Glutamatergic neuron (in vitro differentiated cells): Measurements from ENCODE around the gene PAK2. TPM values are rescaled to one million over a fixed set of nuclear protein-coding genes. Genes with fewer than 3 reads are reported as not detected.
A peak's percentile ranks its signal among the peaks of the same experiment; 100 is the strongest.

Experiments
- DNase-seq: peaks from one replicate; pipeline ENCODE4 v3.0.0; 2022
- H3K27ac Mint-ChIP-seq: one replicate; pipeline ENCODE4 v1.8.0; 2020; ENCODE audit warnings: mild to moderate bottlenecking, mixed read lengths, inconsistent platforms; ENCODE audit not compliant: unreplicated experiment
- H3K27me3 Mint-ChIP-seq: one replicate; pipeline ENCODE4 v1.8.0; 2020; ENCODE audit warnings: mild to moderate bottlenecking, moderate library complexity, mixed read lengths, inconsistent platforms; ENCODE audit not compliant: unreplicated experiment
- H3K36me3 Mint-ChIP-seq: one replicate; pipeline ENCODE4 v1.8.0; 2020; ENCODE audit warnings: mild to moderate bottlenecking, mixed read lengths, inconsistent platforms; ENCODE audit not compliant: unreplicated experiment
- H3K4me1 Mint-ChIP-seq: one replicate; pipeline ENCODE4 v1.8.0; 2020; ENCODE audit warnings: mild to moderate bottlenecking, low read depth, mixed read lengths, inconsistent platforms; ENCODE audit not compliant: unreplicated experiment
- H3K4me3 Mint-ChIP-seq: one replicate; pipeline ENCODE4 v1.8.0; 2020; ENCODE audit warnings: mild to moderate bottlenecking, mixed read lengths, inconsistent platforms; ENCODE audit not compliant: unreplicated experiment
- H3K9me3 Mint-ChIP-seq: one replicate; pipeline ENCODE4 v1.8.0; 2020; ENCODE audit warnings: mild to moderate bottlenecking, moderate library complexity, mixed read lengths, inconsistent platforms; ENCODE audit not compliant: unreplicated experiment
- total RNA-seq: library from RNA; stranded (reverse); fragmentation: NEBNext Ultra II Directional; extraction: Animal tissue kit (Norgen Biotek cat#: 25700); gene quantifications from one replicate; pipeline ENCODE4 v1.2.1, GENCODE V29; 2021; ENCODE audit not compliant: unreplicated experiment
- TF ChIP-seq, protein P1 (sequence below): fragments of 200-600 bp; sonication (generic); IDR thresholded peaks from one replicate; pipeline ENCODE4 v1.5.0; 2021; ENCODE audit not compliant: partially characterized antibody, unreplicated experiment

The PAK2 gene
- total RNA-seq, 1 donor from 2014 or later: 128 TPM

DNA sequence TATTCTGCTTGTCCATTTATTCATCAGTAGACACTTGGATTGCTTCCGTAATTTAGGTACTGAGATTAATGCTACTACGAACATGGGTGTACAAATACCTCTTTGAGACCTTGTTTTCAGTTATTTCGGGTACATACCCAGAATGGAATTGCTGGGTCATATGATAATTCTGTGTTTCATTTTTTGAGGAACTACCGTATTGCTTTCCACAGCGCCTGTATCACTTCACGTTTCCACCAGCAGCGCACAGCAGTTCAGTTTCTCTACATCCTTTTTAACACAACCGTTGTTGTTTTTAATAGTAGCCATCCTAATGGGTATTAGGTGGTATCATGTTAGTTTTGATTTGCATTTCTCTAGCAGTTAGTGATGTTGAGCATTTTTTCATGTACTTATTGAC is 9.5 kb downstream of the PAK2 start:
- H3K4me3 Mint-ChIP-seq: no peak overlapping the region
- no peaks in the 10 kb centered on the region for H3K36me3 Mint-ChIP-seq

DNA sequence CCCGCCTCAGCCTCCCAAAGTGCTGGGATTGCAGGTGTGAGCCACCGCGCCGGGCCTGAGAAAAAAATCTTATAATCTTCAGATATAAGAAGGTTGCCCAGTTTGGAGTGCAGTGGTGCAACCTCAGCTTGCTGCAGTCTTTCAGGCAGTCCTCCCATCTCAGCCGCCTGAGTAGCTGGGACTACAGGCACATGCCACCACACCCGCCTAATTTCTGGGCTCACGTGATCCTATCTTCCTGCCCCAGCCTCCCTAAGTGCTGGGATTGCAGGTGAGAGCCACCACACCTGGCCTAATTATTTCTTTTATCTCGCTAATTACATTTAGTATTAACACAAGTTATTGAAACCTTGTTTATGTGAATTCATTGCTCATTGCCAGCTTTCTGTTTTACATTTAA is 13.5 kb downstream of the PAK2 start:
- Mint-ChIP-seq H3K4me3 (no peak overlapping the region), H3K4me1 (peaks cover 11% of the 10 kb centered on the region), H3K9me3 (peaks cover 11% of the 10 kb centered on the region), H3K36me3 (peaks cover 17% of the 10 kb centered on the region), H3K27ac (no peak overlapping the region), H3K27me3 (peaks cover 4% of the 10 kb centered on the region)
- DNase-seq: no peak
- TF ChIP-seq, protein P1, sequence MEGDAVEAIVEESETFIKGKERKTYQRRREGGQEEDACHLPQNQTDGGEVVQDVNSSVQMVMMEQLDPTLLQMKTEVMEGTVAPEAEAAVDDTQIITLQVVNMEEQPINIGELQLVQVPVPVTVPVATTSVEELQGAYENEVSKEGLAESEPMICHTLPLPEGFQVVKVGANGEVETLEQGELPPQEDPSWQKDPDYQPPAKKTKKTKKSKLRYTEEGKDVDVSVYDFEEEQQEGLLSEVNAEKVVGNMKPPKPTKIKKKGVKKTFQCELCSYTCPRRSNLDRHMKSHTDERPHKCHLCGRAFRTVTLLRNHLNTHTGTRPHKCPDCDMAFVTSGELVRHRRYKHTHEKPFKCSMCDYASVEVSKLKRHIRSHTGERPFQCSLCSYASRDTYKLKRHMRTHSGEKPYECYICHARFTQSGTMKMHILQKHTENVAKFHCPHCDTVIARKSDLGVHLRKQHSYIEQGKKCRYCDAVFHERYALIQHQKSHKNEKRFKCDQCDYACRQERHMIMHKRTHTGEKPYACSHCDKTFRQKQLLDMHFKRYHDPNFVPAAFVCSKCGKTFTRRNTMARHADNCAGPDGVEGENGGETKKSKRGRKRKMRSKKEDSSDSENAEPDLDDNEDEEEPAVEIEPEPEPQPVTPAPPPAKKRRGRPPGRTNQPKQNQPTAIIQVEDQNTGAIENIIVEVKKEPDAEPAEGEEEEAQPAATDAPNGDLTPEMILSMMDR: no peak

More for the DNA sequence above, 9.5 kb downstream of the PAK2 start:
- Mint-ChIP-seq H3K27me3 (peaks cover 3% of the 10 kb centered on the region), H3K9me3 (peaks cover 1% of the 10 kb centered on the region), H3K27ac (no peak overlapping the region), H3K4me1 (peaks cover 5% of the 10 kb centered on the region)
- TF ChIP-seq, protein P1: no peak
- no peak for DNase-seq

DNA sequence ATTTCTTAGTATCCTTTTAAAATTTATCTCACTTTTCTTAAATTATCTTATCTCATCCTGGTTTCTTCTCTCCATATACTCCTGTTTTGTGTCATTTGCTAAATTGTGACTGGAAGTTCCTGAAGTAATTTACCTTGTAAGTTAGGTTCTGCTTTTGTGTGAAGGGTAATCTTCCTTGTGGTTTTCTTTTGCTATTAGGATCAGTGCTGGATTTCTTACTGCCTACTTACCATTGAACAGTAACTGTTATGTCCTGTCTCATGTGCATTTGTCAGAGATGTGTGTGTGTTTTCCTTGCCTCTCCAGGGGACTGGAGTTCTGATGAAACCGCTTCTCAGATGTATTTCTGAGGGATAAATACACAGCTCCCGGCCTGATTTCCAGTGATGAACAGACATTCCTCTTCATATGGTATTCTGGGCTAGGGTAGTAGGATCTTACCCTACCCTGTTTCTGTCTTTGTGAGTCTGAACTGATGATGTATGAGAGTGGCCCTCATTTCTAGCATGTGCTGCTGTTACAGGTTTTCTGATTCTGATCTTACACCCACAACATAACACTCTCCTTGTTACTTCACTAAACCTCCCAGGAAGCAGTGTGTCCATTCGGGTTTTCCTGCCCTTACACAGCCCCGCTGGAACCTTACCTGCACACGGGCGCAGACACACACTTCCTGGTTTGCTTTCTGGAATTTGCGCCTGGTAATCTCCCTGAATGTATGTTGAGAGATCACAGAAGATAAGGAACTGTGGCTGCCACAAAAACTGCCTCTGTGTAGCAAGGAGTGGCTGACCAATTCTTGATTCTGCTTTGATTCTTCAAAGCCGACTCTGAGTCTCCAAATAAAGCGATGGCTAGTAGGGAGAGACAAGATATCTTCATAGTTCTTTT is 14.7 kb downstream of the PAK2 start:
- Mint-ChIP-seq H3K4me1 (peaks cover 11% of the 10 kb centered on the region), H3K27me3 (peaks cover 3% of the 10 kb centered on the region), H3K9me3 (peaks cover 12% of the 10 kb centered on the region), H3K4me3 (no peak overlapping the region), H3K36me3 (peaks cover 17% of the 10 kb centered on the region), H3K27ac (peak overlapping the region; percentile 50)
- TF ChIP-seq, protein P1: no peak
- DNase-seq: no peak

DNA sequence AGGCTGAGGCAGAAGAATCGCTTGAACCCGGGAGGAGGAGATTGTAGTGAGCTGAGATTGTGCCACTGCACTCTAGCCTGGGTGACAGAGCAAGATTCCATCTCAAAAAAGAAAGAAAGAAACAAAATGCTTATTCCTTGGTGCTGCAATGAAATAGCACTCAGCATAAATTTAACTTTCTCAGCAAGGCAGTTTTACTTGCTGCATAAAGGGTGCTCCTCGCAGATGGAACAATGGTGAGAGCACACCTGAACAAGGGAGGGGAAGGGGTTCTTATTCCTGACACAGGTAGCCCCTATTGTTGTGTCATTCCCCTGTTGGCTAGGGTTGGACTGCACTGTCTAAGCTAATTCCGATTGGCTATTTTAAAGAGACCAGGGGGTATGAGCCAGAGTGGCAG is 17.1 kb downstream of the PAK2 start:
- peaks cover 9% of the 10 kb centered on the region for H3K4me1 Mint-ChIP-seq
- no peak overlapping the region for H3K27ac Mint-ChIP-seq
- H3K9me3 Mint-ChIP-seq: peaks cover 16% of the 10 kb centered on the region
- TF ChIP-seq, protein P1: no peak
- peaks cover 2% of the 10 kb centered on the region for H3K27me3 Mint-ChIP-seq
- peaks cover 23% of the 10 kb centered on the region for H3K36me3 Mint-ChIP-seq
- DNase-seq: no peak
- no peak overlapping the region for H3K4me3 Mint-ChIP-seq

DNA sequence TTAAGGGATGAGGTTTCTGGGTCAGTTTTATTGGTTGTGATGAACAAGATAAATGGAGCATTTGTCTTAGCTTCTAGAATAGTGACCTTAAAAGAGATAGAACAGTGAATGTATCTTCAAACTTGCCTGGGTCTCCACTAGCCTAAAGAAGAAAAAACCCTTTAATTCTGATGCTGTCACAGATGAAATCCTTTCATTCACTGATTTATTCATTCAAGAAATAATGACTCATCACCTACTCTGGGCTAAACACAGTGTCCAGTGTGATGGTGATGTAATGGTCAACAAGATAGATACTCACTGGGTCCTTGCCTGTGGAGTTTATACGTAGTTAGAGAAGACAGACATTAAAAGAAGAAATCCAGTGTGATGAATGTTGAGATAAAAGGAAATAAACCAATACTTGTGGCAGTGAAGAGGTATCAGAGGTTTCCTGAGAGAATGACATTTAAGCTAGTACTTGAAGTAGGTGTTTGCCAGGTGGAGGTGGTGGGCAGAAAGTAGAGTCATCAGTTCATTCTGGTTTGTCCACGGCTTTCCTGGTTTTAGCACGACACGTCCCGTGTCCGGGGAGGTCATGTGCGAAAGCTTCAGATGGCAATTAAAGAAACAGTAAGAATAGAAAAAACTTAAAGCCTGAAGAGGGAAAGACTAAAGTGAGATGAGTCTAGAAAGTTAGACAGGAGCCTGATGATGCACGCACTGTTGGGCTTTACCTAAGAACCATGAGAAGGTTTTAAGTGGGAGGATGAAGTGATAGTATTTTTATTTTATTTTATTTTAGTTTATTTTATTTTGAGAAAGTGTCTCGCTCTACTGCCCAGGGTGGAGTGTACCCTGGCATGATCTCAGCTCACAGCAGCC is 18.5 kb downstream of the PAK2 start:
- Mint-ChIP-seq H3K4me3 (no peak overlapping the region), H3K9me3 (peaks cover 22% of the 10 kb centered on the region), H3K4me1 (peaks cover 9% of the 10 kb centered on the region), H3K27ac (no peak overlapping the region), H3K27me3 (peaks cover 2% of the 10 kb centered on the region), H3K36me3 (peaks cover 29% of the 10 kb centered on the region)
- no peak for DNase-seq
- TF ChIP-seq, protein P1: no peak
